Trophoblast cell (in vitro differentiated cells and primary cell): ENCODE results near the gene TMEM150A.

Experiments
- DNase-seq, 2 donors: peaks; one replicate each; pipeline ENCODE4 v3.0.0-alpha.2; 2016
- H2AFZ ChIP-seq: 2 replicates; pipeline ENCODE4 v1.6.1; 2013; ENCODE audit warnings: low read length, moderate library complexity, mild to moderate bottlenecking; ENCODE audit not compliant: insufficient read depth, poor library complexity
- H2AK5ac ChIP-seq: 2 replicates; pipeline ENCODE4 v1.6.1; 2013; ENCODE audit warnings: mild to moderate bottlenecking, low read length
- H2BK120ac ChIP-seq: 2 replicates; pipeline ENCODE4 v1.6.1; 2013; ENCODE audit warnings: low read length, mild to moderate bottlenecking, moderate library complexity; ENCODE audit not compliant: insufficient read depth, poor library complexity
- H2BK12ac ChIP-seq: 2 replicates; pipeline ENCODE4 v1.6.1; 2013; ENCODE audit warnings: mild to moderate bottlenecking, low read length, moderate library complexity
- H2BK5ac ChIP-seq: 2 replicates; pipeline ENCODE4 v1.6.1; 2013; ENCODE audit warnings: low read length, low read depth, moderate library complexity, mild to moderate bottlenecking; ENCODE audit not compliant: poor library complexity
- H3K14ac ChIP-seq: 2 replicates; pipeline ENCODE4 v1.6.1; 2013; ENCODE audit warnings: mild to moderate bottlenecking, low read length
- H3K18ac ChIP-seq: 2 replicates; pipeline ENCODE4 v1.6.1; 2013; ENCODE audit warnings: mild to moderate bottlenecking, low read length
- H3K23ac ChIP-seq: 2 replicates; pipeline ENCODE4 v1.6.1; 2013; ENCODE audit warnings: low read length
- H3K27ac ChIP-seq: 2 replicates; pipeline ENCODE4 v1.5.1; 2013; ENCODE audit warnings: low read depth, mild to moderate bottlenecking, inconsistent platforms, low read length, moderate library complexity
- H3K27me3 ChIP-seq: 2 replicates; pipeline ENCODE4 v1.6.1; 2013; ENCODE audit warnings: inconsistent platforms, mild to moderate bottlenecking, low read length, moderate library complexity; ENCODE audit not compliant: insufficient read depth
- H3K36me3 ChIP-seq, 2 experiments: 1 replicate in 1 of 2; 2 replicates in 1 of 2; pipeline ENCODE4 v1.6.1; 2013; ENCODE audit warnings: low read length in 2 of 2, mild to moderate bottlenecking in 2 of 2, moderate library complexity in 1 of 2; ENCODE audit not compliant: insufficient read depth in 2 of 2, control insufficient read depth in 1 of 2
- H3K4ac ChIP-seq: 2 replicates; pipeline ENCODE4 v1.6.1; 2013; ENCODE audit warnings: low read depth, mild to moderate bottlenecking, low read length, moderate library complexity
- H3K4me1 ChIP-seq, 2 experiments: 1 replicate in 1 of 2; 2 replicates in 1 of 2; pipeline ENCODE4 v1.6.1; 2013; ENCODE audit warnings: low read length in 2 of 2, mild to moderate bottlenecking in 2 of 2, moderate library complexity in 1 of 2; ENCODE audit not compliant: insufficient read depth in 2 of 2, control insufficient read depth in 1 of 2
- H3K4me2 ChIP-seq: 2 replicates; pipeline ENCODE4 v1.6.1; 2013; ENCODE audit warnings: inconsistent platforms, mild to moderate bottlenecking, low read length, moderate library complexity
- H3K4me3 ChIP-seq: 2 replicates; pipeline ENCODE4 v1.5.1; 2013; ENCODE audit warnings: mild to moderate bottlenecking, low read depth, low read length, inconsistent platforms
- H3K79me1 ChIP-seq: one replicate; pipeline ENCODE4 v1.6.1; 2013; ENCODE audit warnings: low read length
- H3K79me2 ChIP-seq: 2 replicates; pipeline ENCODE4 v1.6.1; 2013; ENCODE audit warnings: low read length, mild to moderate bottlenecking; ENCODE audit not compliant: control insufficient read depth, insufficient read depth, poor library complexity
- H3K9ac ChIP-seq: 2 replicates; pipeline ENCODE4 v1.6.1; 2013; ENCODE audit warnings: mild to moderate bottlenecking, low read length
- H3K9me3 ChIP-seq: 2 replicates; pipeline ENCODE4 v1.6.1; 2013; ENCODE audit warnings: low read depth, mild to moderate bottlenecking, control low read depth, inconsistent platforms, low read length; ENCODE audit not compliant: insufficient read depth
- H4K12ac ChIP-seq: 2 replicates; pipeline ENCODE4 v1.6.1; 2013; ENCODE audit warnings: low read depth, mild to moderate bottlenecking, low read length, moderate library complexity
- H4K8ac ChIP-seq: 2 replicates; pipeline ENCODE4 v1.6.1; 2013; ENCODE audit warnings: low read depth, mild to moderate bottlenecking, low read length, moderate library complexity
- H4K91ac ChIP-seq: one replicate; pipeline ENCODE4 v1.6.1; 2013; ENCODE audit warnings: low read depth, mild to moderate bottlenecking, low read length, moderate library complexity
- WGBS: extraction: QIAGEN DNeasy Blood & Tissue Kit; methylation state at CpG from one replicate; pipeline ENCODE4 v1.1.7; 2013; ENCODE audit warnings: missing lambda C conversion rate; ENCODE audit not compliant: insufficient read length, insufficient coverage; ENCODE audit errors: extremely low coverage; 5-methylcytosine and 5-hydroxymethylcytosine counted together

TMEM150A gene

GRCh38 chr2:85607268-85608215 is 5.0 kb upstream of the TMEM150A start:
- Histone ChIP-seq H3K4me1 (peaks cover 0 to 12% of the 10 kb centered on the region in 2 experiments), H3K23ac (no peak overlapping the region), H4K8ac (no peak overlapping the region), H3K79me2 (peaks cover 8% of the 10 kb centered on the region), H3K9ac (no peak overlapping the region), H4K12ac (no peak overlapping the region), H2AK5ac (no peak overlapping the region), H3K79me1 (peaks cover 12% of the 10 kb centered on the region), H2BK5ac (no peak overlapping the region), H2AFZ (no peak overlapping the region), H3K18ac (no peak overlapping the region), H3K4ac (no peak overlapping the region), H2BK12ac (no peak overlapping the region), H3K4me3 (no peak overlapping the region), H2BK120ac (no peak overlapping the region), H3K27me3 (no peaks in the 10 kb centered on the region), H3K27ac (no peak overlapping the region), H3K36me3 (peaks cover 14 to 20% of the 10 kb centered on the region in 2 experiments), H3K9me3 (peaks cover 1% of the 10 kb centered on the region), H4K91ac (no peak overlapping the region), H3K14ac (no peak overlapping the region), H3K4me2 (no peak overlapping the region)
- no CpG with 5 or more reads among the region's 9 CpGs for WGBS
- DNase-seq: peak; percentile 96 to 97

- Histone ChIP-seq H3K79me2 (peaks cover 6% of the 10 kb centered on the region), H3K9ac (no peak overlapping the region), H3K23ac (no peak overlapping the region), H2AK5ac (no peak overlapping the region), H3K4me2 (no peak overlapping the region), H3K4me3 (no peak overlapping the region), H4K91ac (no peak overlapping the region), H3K27me3 (no peaks in the 10 kb centered on the region), H3K27ac (no peak overlapping the region), H4K12ac (no peak overlapping the region), H3K36me3 (peaks cover 14 to 20% of the 10 kb centered on the region in 2 experiments), H3K4me1 (peaks cover 5 to 19% of the 10 kb centered on the region in 2 experiments), H3K79me1 (peaks cover 8% of the 10 kb centered on the region), H2BK120ac (no peak overlapping the region), H2AFZ (no peak overlapping the region), H2BK5ac (no peak overlapping the region), H4K8ac (no peak overlapping the region), H2BK12ac (no peak overlapping the region), H3K14ac (no peak overlapping the region), H3K9me3 (peaks cover 1% of the 10 kb centered on the region), H3K4ac (no peak overlapping the region), H3K18ac (no peak overlapping the region)
- WGBS: no CpG with 5 or more reads among the region's 7 CpGs
- DNase-seq: no peak
Measured at GRCh38 chr2:85606116-85606455, 3.6 kb upstream of the TMEM150A start.

GRCh38 chr2:85605406-85606115 is 3.1 kb upstream of the TMEM150A start:
- H3K9me3 ChIP-seq: peaks cover 1% of the 10 kb centered on the region
- no peak overlapping the region for H3K27ac ChIP-seq
- no peak overlapping the region for H3K9ac ChIP-seq
- no peak overlapping the region for H3K18ac ChIP-seq
- no peak overlapping the region for H2BK5ac ChIP-seq
- H3K27me3 ChIP-seq: no peaks in the 10 kb centered on the region
- DNase-seq: peak in 1 of 2 donors; percentile 51
- H2AFZ ChIP-seq: no peak overlapping the region
- no peak overlapping the region for H4K12ac ChIP-seq
- H3K14ac ChIP-seq: no peak overlapping the region
- no peak overlapping the region for H2BK12ac ChIP-seq
- peaks cover 8% of the 10 kb centered on the region for H3K79me1 ChIP-seq
- no peak overlapping the region for H4K91ac ChIP-seq
- H3K4me2 ChIP-seq: no peak overlapping the region
- no peak overlapping the region for H3K4ac ChIP-seq
- H3K23ac ChIP-seq: no peak overlapping the region
- H4K8ac ChIP-seq: no peak overlapping the region
- peaks cover 6% of the 10 kb centered on the region for H3K79me2 ChIP-seq
- no peak overlapping the region for H3K4me3 ChIP-seq
- peaks cover 5 to 22% of the 10 kb centered on the region in 2 experiments for H3K4me1 ChIP-seq
- no CpG with 5 or more reads among the region's 4 CpGs for WGBS
- no peak overlapping the region for H2BK120ac ChIP-seq
- no peak overlapping the region for H2AK5ac ChIP-seq
- peaks cover 14 to 20% of the 10 kb centered on the region in 2 experiments for H3K36me3 ChIP-seq

- no CpG with 5 or more reads among the region's 6 CpGs for WGBS
- H2BK12ac ChIP-seq: no peak overlapping the region
Measured at GRCh38 chr2:85604568-85605339, 2.3 kb upstream of the TMEM150A start.

More at GRCh38 chr2:85604568-85605339, 2.3 kb upstream of the TMEM150A start:
- Histone ChIP-seq H3K27ac (no peak overlapping the region), H3K4me3 (no peak overlapping the region), H3K4ac (no peak overlapping the region), H3K9me3 (peaks cover 3% of the 10 kb centered on the region), H2AFZ (no peak overlapping the region), H3K23ac (no peak overlapping the region), H3K4me1 (peaks cover 5 to 22% of the 10 kb centered on the region in 2 experiments), H4K12ac (no peak overlapping the region), H3K79me2 (peaks cover 6% of the 10 kb centered on the region), H3K36me3 (peaks cover 13 to 21% of the 10 kb centered on the region in 2 experiments), H3K4me2 (no peak overlapping the region), H2BK120ac (no peak overlapping the region), H2AK5ac (no peak overlapping the region), H4K8ac (no peak overlapping the region), H3K14ac (no peak overlapping the region), H4K91ac (no peak overlapping the region), H2BK5ac (no peak overlapping the region), H3K18ac (no peak overlapping the region), H3K79me1 (peaks cover 8% of the 10 kb centered on the region), H3K27me3 (no peaks in the 10 kb centered on the region), H3K9ac (no peak overlapping the region)
- DNase-seq: peak in 1 of 2 donors; percentile 31
